Muscle of arm (tissue), 12 donors: Measurements from ENCODE around the gene IFNLR1. TPM values are rescaled to one million over a fixed set of nuclear protein-coding genes. Genes with fewer than 3 reads are reported as not detected.

Experiments used
- DNase-seq: peaks from one replicate; pipeline ENCODE4 v3.0.0-alpha.2; 2013
- polyA plus RNA-seq, 12 donors: library from polyadenylated mRNA; unstranded; fragments of 120-200 nt; gene quantifications; one replicate each; pipeline ENCODE4 v1.2.1, GENCODE V29; 2013; ENCODE audit not compliant: insufficient read length in 12 of 12

IFNLR1 gene
- polyA plus RNA-seq, 12 donors: 0.04 to 5.0 (median 0.17) TPM; not detected in 3

GRCh38 chr1:24107462-24108138 lies 79.5 kb downstream of the IFNLR1 start:
- DNase-seq: no peak

- no peak for DNase-seq
Observed at GRCh38 chr1:24105368-24106160, 81.5 kb downstream of the IFNLR1 start.

- no peak for DNase-seq
Observed at GRCh38 chr1:24104854-24105253, 82.2 kb downstream of the IFNLR1 start.

Other genes starting within 250 kb of the IFNLR1 start
- 100 to 1,000 TPM in 11 of 12 donors, not detected in 1; 100 to 180 (median 108) TPM for gene PNRC2, start 227.5 kb downstream of the IFNLR1 start, polyA plus RNA-seq
- gene SRSF10, start 207.0 kb downstream of the IFNLR1 start, polyA plus RNA-seq: 100 to 1,000 TPM in 10 of 12 donors, 10 to 100 TPM in 1, not detected in 1; 83.8 to 188 (median 133) TPM
- 100 to 1,000 TPM; 135 to 506 (median 342) TPM for gene MYOM3, start 75.2 kb downstream of the IFNLR1 start, polyA plus RNA-seq
- 1 to 10 TPM in 4 of 12 donors, under 1 TPM in 5, not detected in 3; 0.05 to 8.7 (median 0.17) TPM for gene IL22RA1, start 44.1 kb downstream of the IFNLR1 start, polyA plus RNA-seq
- gene GRHL3, start 132.1 kb upstream of the IFNLR1 start, polyA plus RNA-seq: 10 to 100 TPM in 2 of 12 donors, 1 to 10 TPM in 1, under 1 TPM in 6, not detected in 3; 0.09 to 36.4 (median 0.29) TPM
- 1 to 10 TPM in 10 of 12 donors, not detected in 2; 1.1 to 5.2 (median 1.5) TPM for gene STPG1, start 226.5 kb upstream of the IFNLR1 start, polyA plus RNA-seq
- gene NIPAL3, start 228.5 kb upstream of the IFNLR1 start, polyA plus RNA-seq: 1 to 10 TPM in 11 of 12 donors, not detected in 1; 3.4 to 9.6 (median 5.1) TPM